ENCODE measurements around the gene ARHGAP22.

ARHGAP22 gene

GRCh38 chr10:48568131-48568530 lies 36.7 kb downstream of the ARHGAP22 start:
- H3K4me1 Mint-ChIP-seq (ENCODE audit: low read depth): peaks cover 3% of the 10 kb centered on the region
- H3K9me3 Mint-ChIP-seq: no peaks in the 10 kb centered on the region
- H3K36me3 Mint-ChIP-seq (ENCODE audit: low read depth): no peaks in the 10 kb centered on the region
- no peak overlapping the region for H3K4me3 Mint-ChIP-seq
- H3K27ac Mint-ChIP-seq: no peak overlapping the region
- no peaks in the 10 kb centered on the region for H3K27me3 Mint-ChIP-seq

GRCh38 chr10:48567346-48567745 lies 37.5 kb downstream of the ARHGAP22 start:
- no peaks in the 10 kb centered on the region for H3K9me3 Mint-ChIP-seq
- no peaks in the 10 kb centered on the region for H3K27me3 Mint-ChIP-seq
- no peak overlapping the region for H3K4me3 Mint-ChIP-seq
- no peak overlapping the region for H3K27ac Mint-ChIP-seq
- peaks cover 3% of the 10 kb centered on the region for H3K4me1 Mint-ChIP-seq (ENCODE audit: low read depth)
- no peaks in the 10 kb centered on the region for H3K36me3 Mint-ChIP-seq (ENCODE audit: low read depth)

DNA sequence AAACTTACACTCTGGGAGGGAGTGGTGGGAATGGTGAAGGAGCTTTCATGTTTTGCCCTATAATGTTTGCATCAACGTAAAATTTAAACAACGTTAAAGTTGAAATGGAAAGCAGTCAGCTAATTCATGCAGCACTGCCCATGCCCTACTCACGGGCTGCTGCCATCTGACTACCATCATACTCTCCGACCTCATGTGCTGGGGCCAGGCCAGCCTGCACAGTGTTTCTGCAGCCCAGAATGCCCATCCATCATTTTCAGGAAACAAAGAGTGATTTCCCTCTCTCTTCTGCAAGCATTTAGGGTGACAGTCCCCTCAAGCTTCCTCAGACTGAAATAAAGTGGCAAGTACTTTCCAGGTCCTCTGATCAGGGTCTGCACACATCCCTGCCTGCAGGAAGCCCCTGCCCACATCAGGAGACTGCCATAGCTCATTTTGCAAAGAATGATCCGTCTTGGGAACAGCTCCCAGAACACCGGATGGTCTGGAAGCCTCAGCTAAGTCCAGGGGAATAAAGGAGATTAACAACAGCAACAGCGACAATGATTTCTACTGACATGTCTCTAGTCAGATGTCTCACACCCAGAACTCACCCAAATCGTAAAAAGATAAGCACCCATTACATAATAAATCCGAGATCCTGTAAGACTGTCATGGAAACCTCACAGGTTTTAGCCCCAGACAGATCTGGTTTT lies 40.3 kb downstream of the ARHGAP22 start:
- Mint-ChIP-seq H3K4me3 (no peak overlapping the region), H3K27ac (no peak overlapping the region), H3K9me3 (no peaks in the 10 kb centered on the region), H3K27me3 (peaks cover 3% of the 10 kb centered on the region), H3K4me1 (ENCODE audit: low read depth) (no peaks in the 10 kb centered on the region), H3K36me3 (ENCODE audit: low read depth) (no peaks in the 10 kb centered on the region)

- Mint-ChIP-seq H3K4me3 (no peak overlapping the region), H3K27me3 (peaks cover 3% of the 10 kb centered on the region), H3K9me3 (no peaks in the 10 kb centered on the region), H3K27ac (no peak overlapping the region), H3K36me3 (ENCODE audit: low read depth) (no peaks in the 10 kb centered on the region), H3K4me1 (ENCODE audit: low read depth) (no peaks in the 10 kb centered on the region)
Measured at GRCh38 chr10:48557511-48558123, 47.3 kb downstream of the ARHGAP22 start.

DNA sequence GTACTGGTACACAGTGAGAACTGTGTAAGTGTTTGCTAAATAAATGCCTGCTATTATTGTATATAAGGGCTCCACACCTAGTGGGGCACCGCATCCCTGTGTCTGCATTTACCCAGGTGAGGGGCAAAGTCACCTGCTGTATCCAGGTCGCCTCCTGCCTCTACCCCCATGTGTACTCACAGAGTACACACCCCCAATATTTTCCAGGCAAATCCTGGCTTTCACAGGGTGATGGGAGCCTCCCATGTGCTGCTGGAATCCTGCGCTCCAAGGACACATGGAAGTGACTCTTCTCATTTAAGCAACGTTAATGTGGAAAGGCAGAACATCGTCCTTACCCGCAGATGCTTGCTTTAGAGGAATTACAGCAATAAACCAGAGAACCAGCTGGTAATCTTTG lies 48.2 kb downstream of the ARHGAP22 start:
- Mint-ChIP-seq H3K27me3 (peaks cover 3% of the 10 kb centered on the region), H3K27ac (no peak overlapping the region), H3K4me1 (ENCODE audit: low read depth) (no peaks in the 10 kb centered on the region), H3K36me3 (ENCODE audit: low read depth) (no peaks in the 10 kb centered on the region), H3K9me3 (no peaks in the 10 kb centered on the region), H3K4me3 (no peak overlapping the region)

DNA sequence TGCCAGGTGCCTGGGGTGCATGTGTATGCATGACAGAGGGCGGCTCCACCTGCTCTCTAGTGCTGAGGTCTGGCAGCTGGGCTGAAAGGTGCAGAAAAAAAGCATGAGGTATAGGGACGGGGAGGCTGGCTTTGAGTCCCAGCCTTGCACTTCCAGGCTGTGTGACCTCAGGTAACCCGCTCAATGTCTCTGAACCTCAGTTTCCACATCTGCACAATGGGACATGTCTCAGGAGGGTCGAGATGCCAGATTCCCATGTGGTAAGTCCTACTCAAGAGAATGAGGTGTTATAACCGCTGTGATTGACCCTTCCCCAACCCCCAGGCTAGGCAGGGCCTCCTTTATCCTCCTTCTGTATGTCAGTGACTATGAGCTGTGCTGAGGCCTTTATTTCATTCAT lies 48.8 kb downstream of the ARHGAP22 start:
- no peaks in the 10 kb centered on the region for H3K9me3 Mint-ChIP-seq
- H3K27ac Mint-ChIP-seq: no peak overlapping the region
- H3K4me3 Mint-ChIP-seq: no peak overlapping the region
- H3K36me3 Mint-ChIP-seq (ENCODE audit: low read depth): no peaks in the 10 kb centered on the region
- no peaks in the 10 kb centered on the region for H3K4me1 Mint-ChIP-seq (ENCODE audit: low read depth)
- H3K27me3 Mint-ChIP-seq: no peaks in the 10 kb centered on the region

DNA sequence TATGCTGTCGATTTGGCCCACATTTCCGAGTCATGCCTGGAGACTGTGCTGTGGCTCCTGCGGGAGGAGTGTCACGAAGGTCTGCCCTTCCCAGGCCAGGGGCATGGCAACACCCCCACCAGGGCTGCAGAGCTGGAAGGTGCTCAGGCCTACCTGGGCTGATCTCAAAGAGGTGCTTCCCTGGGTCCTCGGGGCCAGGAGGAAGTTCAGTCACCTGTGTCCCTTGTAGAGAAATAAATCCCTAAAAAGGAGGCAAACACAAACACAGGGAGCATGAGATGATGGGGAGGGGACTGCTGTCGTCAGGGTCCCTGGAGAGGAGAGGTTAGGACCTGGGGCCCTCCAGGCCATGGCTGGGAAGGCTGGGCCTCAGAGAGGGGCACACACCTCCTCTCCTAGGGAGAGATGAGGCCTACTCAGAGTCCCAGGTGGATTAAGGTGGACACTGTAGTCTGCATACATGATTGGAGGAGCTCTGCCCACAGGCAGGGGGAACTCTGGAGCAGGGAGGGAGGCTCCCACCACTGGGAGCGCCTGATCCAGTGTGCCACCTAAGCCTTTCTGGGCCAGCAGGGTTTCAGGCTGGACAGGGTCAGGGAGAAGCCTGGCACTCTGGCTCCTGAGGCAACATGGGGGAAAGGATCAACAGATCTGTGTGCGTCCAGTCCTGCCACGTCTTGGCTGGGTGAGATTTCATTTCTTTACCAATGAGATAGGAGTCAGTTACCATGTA lies 49.4 kb downstream of the ARHGAP22 start:
- no peak overlapping the region for H3K4me3 Mint-ChIP-seq
- no peaks in the 10 kb centered on the region for H3K36me3 Mint-ChIP-seq (ENCODE audit: low read depth)
- no peaks in the 10 kb centered on the region for H3K4me1 Mint-ChIP-seq (ENCODE audit: low read depth)
- no peak overlapping the region for H3K27ac Mint-ChIP-seq
- H3K9me3 Mint-ChIP-seq: no peaks in the 10 kb centered on the region
- H3K27me3 Mint-ChIP-seq: no peaks in the 10 kb centered on the region

GRCh38 chr10:48554656-48555055 lies 50.2 kb downstream of the ARHGAP22 start:
- Mint-ChIP-seq H3K9me3 (no peaks in the 10 kb centered on the region), H3K27ac (no peak overlapping the region), H3K4me1 (ENCODE audit: low read depth) (no peaks in the 10 kb centered on the region), H3K36me3 (ENCODE audit: low read depth) (no peaks in the 10 kb centered on the region), H3K27me3 (no peaks in the 10 kb centered on the region), H3K4me3 (no peak overlapping the region)

GRCh38 chr10:48554246-48554645 lies 50.6 kb downstream of the ARHGAP22 start:
- Mint-ChIP-seq H3K27ac (no peak overlapping the region), H3K36me3 (ENCODE audit: low read depth) (no peaks in the 10 kb centered on the region), H3K27me3 (no peaks in the 10 kb centered on the region), H3K9me3 (no peaks in the 10 kb centered on the region), H3K4me1 (ENCODE audit: low read depth) (no peaks in the 10 kb centered on the region), H3K4me3 (no peak overlapping the region)

DNA sequence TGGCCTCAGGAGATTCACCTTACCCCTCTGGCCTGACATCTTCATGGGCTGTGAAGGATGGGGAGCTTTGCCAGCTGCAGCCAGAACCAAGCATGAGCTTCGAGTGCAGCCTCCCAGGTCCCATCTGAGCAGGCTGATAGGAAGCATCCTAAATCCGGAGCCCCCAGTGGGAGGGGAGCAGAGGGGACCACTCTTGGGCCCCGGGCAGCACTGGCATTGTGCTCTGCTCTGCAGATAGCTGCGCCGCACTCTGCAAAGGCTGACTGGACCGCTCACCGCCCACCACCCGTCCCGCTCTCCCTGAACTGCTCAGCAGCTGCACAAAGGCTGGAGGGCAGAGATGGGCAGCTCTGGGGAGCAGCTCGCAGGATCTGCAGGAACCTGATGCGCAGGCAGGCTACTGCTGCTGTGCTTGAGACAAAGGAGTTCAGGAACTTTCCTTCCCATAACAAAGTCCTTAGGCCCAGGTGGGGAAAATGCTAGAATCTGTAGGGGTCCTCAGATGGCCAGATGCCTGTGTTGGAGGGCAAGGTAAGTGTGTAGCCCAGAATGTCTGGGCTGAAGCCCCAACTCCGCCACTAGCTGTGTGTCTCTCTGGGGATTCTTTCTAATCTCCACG lies 51.8 kb downstream of the ARHGAP22 start:
- no peak overlapping the region for H3K27ac Mint-ChIP-seq
- H3K4me3 Mint-ChIP-seq: no peak overlapping the region
- no peaks in the 10 kb centered on the region for H3K4me1 Mint-ChIP-seq (ENCODE audit: low read depth)
- no peaks in the 10 kb centered on the region for H3K27me3 Mint-ChIP-seq
- H3K9me3 Mint-ChIP-seq: no peaks in the 10 kb centered on the region
- no peaks in the 10 kb centered on the region for H3K36me3 Mint-ChIP-seq (ENCODE audit: low read depth)

DNA sequence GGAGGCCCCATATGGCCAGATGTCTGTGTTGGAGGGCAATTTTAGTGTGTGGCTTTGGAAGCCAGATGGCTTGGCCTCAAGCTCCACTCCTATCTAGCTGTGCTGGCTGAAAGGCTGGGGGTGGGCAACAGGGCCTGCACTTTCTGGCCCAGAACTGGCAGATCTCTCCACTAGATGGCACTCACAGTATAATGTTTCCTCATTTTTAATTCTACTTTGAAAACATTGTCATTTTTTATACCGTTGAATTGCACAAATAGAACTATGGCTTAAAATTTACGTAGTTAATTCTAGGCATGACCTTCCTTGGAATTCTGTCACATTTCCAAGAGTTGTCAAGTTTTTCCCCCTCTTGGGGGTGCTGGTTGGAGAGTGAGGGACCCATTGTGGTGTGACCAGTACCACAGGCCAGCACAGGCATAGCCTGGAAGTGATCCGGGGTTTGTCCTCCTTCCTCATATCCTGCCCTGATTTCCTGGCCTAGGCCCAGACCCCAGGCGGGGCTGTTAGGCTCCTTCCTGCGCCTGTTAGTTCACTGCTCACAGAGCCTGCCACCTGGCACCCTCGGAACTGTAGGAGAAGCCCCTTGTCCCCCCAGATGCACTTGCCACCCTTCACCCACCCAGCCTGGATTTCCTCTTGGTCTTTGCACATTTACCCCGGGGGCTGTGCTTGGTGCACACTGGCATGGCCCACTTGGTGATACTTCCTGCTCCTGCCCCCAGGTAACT lies 52.8 kb downstream of the ARHGAP22 start:
- Mint-ChIP-seq H3K27ac (no peak overlapping the region), H3K4me1 (ENCODE audit: low read depth) (no peaks in the 10 kb centered on the region), H3K27me3 (no peaks in the 10 kb centered on the region), H3K4me3 (no peak overlapping the region), H3K36me3 (ENCODE audit: low read depth) (no peaks in the 10 kb centered on the region), H3K9me3 (no peaks in the 10 kb centered on the region)

DNA sequence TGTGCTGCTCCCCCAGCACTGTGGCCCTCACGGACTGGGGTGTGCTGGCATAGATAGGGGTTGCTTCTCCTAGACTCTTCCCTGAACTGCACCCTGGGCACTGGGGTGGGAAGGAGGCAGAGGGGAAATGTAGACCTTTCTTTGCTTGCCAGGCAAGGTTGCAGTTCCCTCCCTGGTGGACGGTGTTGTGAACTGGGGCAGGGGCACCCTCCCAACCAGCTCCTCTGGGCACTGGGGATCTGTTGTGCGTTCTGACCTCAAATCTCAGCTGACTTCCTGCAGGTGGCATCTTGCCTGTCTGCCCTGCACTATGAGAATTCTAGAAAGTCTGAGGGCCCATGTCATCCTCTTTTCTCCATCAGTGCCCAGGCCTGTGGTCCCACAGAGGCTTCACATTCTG lies 53.9 kb downstream of the ARHGAP22 start:
- Mint-ChIP-seq H3K36me3 (ENCODE audit: low read depth) (no peaks in the 10 kb centered on the region), H3K27me3 (no peaks in the 10 kb centered on the region)

DNA sequence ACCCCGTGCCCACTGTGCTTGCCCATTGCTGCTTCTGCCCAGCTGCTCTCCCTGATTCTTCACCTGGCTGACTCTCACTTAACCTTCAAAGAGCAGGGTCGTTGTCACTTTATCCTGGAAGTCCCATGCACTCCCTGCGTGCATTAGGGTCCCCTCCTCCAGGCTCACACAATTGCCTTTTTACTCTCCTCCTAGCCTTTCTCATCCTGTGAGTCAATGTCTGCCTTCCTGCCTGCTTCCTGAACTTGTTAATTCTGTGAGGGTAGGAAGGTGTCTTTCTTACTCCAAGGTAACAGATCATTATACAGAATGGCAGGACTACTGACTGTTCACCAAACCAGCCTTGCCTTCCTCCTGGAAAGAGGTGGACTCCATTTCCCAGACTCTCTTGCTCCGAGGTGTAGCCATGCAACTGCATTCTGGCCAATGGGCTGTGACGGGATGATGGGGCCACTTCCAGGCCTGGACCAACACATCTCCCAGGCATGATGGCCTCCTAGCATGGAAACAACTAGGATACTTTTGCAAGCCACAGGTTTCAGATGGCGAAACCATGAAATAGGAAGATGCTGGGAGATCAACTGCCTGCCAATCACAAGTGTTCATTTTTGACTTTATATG lies 54.7 kb downstream of the ARHGAP22 start:
- Mint-ChIP-seq H3K36me3 (ENCODE audit: low read depth) (no peaks in the 10 kb centered on the region), H3K27me3 (no peaks in the 10 kb centered on the region), H3K4me1 (ENCODE audit: low read depth) (no peaks in the 10 kb centered on the region), H3K9me3 (no peaks in the 10 kb centered on the region), H3K27ac (no peak overlapping the region), H3K4me3 (no peak overlapping the region)

More for the DNA sequence above, 53.9 kb downstream of the ARHGAP22 start:
- Mint-ChIP-seq H3K9me3 (no peaks in the 10 kb centered on the region), H3K4me3 (no peak overlapping the region), H3K4me1 (ENCODE audit: low read depth) (no peaks in the 10 kb centered on the region), H3K27ac (no peak overlapping the region)

DNA sequence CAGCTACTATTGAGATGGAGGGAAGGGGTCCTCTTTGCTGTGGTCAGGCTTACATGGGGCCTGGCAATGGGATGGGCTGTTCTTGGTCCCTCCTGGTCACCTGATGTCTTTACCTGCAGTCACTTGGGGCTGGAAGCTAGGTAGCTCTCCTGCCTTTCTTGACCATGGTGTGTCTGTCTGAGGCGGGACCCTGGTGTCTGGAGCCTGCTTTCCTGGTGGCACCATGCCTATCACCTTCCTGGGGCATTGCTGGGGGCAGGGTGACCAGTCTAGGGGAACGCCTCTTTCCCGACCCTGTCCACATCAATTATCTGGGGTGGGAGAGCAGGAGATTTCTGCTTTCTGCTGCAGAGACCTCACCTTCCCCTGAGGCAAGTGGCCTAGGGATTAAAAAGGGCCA lies 55.6 kb downstream of the ARHGAP22 start:
- Mint-ChIP-seq H3K27ac (no peak overlapping the region), H3K9me3 (no peaks in the 10 kb centered on the region), H3K4me1 (ENCODE audit: low read depth) (no peaks in the 10 kb centered on the region), H3K27me3 (no peaks in the 10 kb centered on the region), H3K36me3 (ENCODE audit: low read depth) (no peaks in the 10 kb centered on the region), H3K4me3 (no peak overlapping the region)
